K562 (cell line): ENCODE results near the gene ANO9. TPM values are rescaled to one million over a fixed set of nuclear protein-coding genes. Genes with fewer than 3 reads are reported as not detected.
"Not testable (repeated sequence)": the region's sequence is repeated elsewhere in the genome, so short reads cannot be mapped to it uniquely, and the experiment has no call there.

Source experiments
- ATAC-seq: fragments of 200-7000 bp; cut with Tn5 transposase; 3 replicates; pipeline ENCODE4 v1.9.1; 2020; ENCODE audit warnings: moderate library complexity
- BruUV-seq: library from RNA; stranded (reverse); fragments of 400-500 nt; replicated peaks from 2 replicates; lab custom pipeline; 2021; lab: Mats Ljungman, UMichigan
- CTCF ChIA-PET: fragments of 300-600 bp; formaldehyde crosslinking; extraction: SDS; loops from one replicate; lab custom pipeline; 2021; ENCODE audit warnings: low intra/inter-chr PET ratio; lab: Yijun Ruan, JAX
- POLR2A ChIA-PET: fragments of 300-600, 350-650 bp; sonication (Branson Sonifier 250); formaldehyde crosslinking; extraction: SDS; loops from one replicate; lab custom pipeline; 2021; ENCODE audit warnings: antibody characterized with exemption, inconsistent platforms; lab: Yijun Ruan, JAX
- DNase-seq, 4 experiments: peaks; one replicate each; pipeline versions ENCODE4 v3.0.0 to v3.0.0-alpha.2; 2011 to 2018; ENCODE audit warnings: low spot score in 3 of 4, mixed read lengths in 3 of 4; ENCODE audit errors: extremely low read depth in 1 of 4
- FAIRE-seq: peaks from 2 replicates; lab custom pipeline; 2011; peaks lifted over from hg19 to GRCh38; lab: Jason Lieb, UNC
- H2AFZ ChIP-seq: 2 replicates; pipeline ENCODE4 v1.6.0; 2011; ENCODE audit warnings: low read depth, low read length, control low read depth, inconsistent platforms
- H3K27ac ChIP-seq: fragments of 200-600 bp; 3 replicates; pipeline ENCODE4 v1.8.0; 2011; ENCODE audit warnings: low read depth, mild to moderate bottlenecking, control low read depth, inconsistent platforms, low read length, moderate library complexity, mixed read lengths; ENCODE audit errors: extremely low read depth
- H3K27me3 ChIP-seq, 2 experiments: fragments of 300-600 bp in 1 of 2; 2 replicates in 1 of 2; 3 replicates in 1 of 2; pipeline versions ENCODE4 v1.6.0 to v1.8.0; 2011; ENCODE audit warnings: inconsistent platforms in 2 of 2, low read length in 2 of 2, mild to moderate bottlenecking in 1 of 2, mixed read lengths in 1 of 2, moderate library complexity in 1 of 2; ENCODE audit not compliant: control insufficient read depth in 2 of 2, insufficient read depth in 2 of 2
- H3K36me3 ChIP-seq: fragments of 300-600 bp; 3 replicates; pipeline ENCODE4 v1.8.0; 2011; ENCODE audit warnings: mild to moderate bottlenecking, low read length, inconsistent platforms; ENCODE audit not compliant: control insufficient read depth, insufficient read depth
- H3K4me1 ChIP-seq, 2 experiments: fragments of 200-600 bp in 1 of 2; replicated peaks in 1 of 2; 2 replicates in 1 of 2; 3 replicates in 1 of 2; pipeline versions ENCODE4 v1.5.1 to v1.8.0; 2011; ENCODE audit warnings: inconsistent platforms in 2 of 2, low read length in 2 of 2, mild to moderate bottlenecking in 1 of 2, mixed read lengths in 1 of 2, moderate library complexity in 1 of 2; ENCODE audit not compliant: control insufficient read depth in 2 of 2, insufficient read depth in 2 of 2
- H3K4me2 ChIP-seq: 2 replicates; pipeline ENCODE4 v1.6.1; 2011; ENCODE audit warnings: low read length, control low read depth, inconsistent platforms, mixed read lengths; ENCODE audit not compliant: insufficient read depth
- H3K4me3 ChIP-seq: fragments of 200-600 bp; sonication (generic), shearing (Covaris generic); 2 replicates; pipeline ENCODE4 v1.5.1; 2016; ENCODE audit warnings: control low read depth, inconsistent platforms
- H3K79me2 ChIP-seq: fragments of 200-600 bp; 3 replicates; pipeline ENCODE4 v1.8.0; 2011; ENCODE audit warnings: low read length, inconsistent platforms; ENCODE audit not compliant: control insufficient read depth, insufficient read depth
- H3K9ac ChIP-seq, 2 experiments: 2 replicates each; pipeline versions ENCODE4 v1.6.0 to v1.6.1; 2011; ENCODE audit warnings: low read depth in 2 of 2, low read length in 2 of 2, control low read depth in 1 of 2, inconsistent platforms in 1 of 2, mild to moderate bottlenecking in 1 of 2, mixed read lengths in 1 of 2; ENCODE audit not compliant: insufficient read depth in 1 of 2
- H3K9me1 ChIP-seq: one replicate; pipeline ENCODE4 v1.6.0; 2011; ENCODE audit warnings: inconsistent platforms, mild to moderate bottlenecking, low read length, moderate library complexity; ENCODE audit not compliant: control insufficient read depth, insufficient read depth
- H3K9me3 ChIP-seq: replicated peaks from 2 replicates; pipeline ENCODE4 v1.5.1; 2011; ENCODE audit warnings: low read depth, low read length, inconsistent platforms; ENCODE audit not compliant: control insufficient read depth, insufficient read depth
- H4K20me1 ChIP-seq: replicated peaks from 2 replicates; pipeline ENCODE4 v1.6.1; 2011; ENCODE audit warnings: low read length, inconsistent platforms, mixed read lengths; ENCODE audit not compliant: control insufficient read depth, insufficient read depth
- DDX20 ChIP-seq: fragments of 450-650 bp; IDR thresholded peaks from 2 replicates; pipeline ENCODE4 v1.6.1; 2016; ENCODE audit warnings: missing genetic modification characterization, low read depth, mild to moderate bottlenecking, missing compliant biosample characterization, moderate library complexity
- WGBS: fragments of 100-300 bp; shearing (Covaris generic); methylation state at CpG from one replicate; pipeline ENCODE4 v1.1.6; 2016; ENCODE audit warnings: low coverage, mixed read lengths; ENCODE audit not compliant: insufficient coverage; ENCODE audit errors: missing lambda C conversion rate; 5-methylcytosine and 5-hydroxymethylcytosine counted together
- in situ Hi-C: fragments of 300-500 bp; cut with MboI; formaldehyde crosslinking; loops from 4 replicates; pipeline ENCODE4 v1.15.0; 2018; ENCODE audit warnings: inconsistent platforms, mixed read lengths
- intact Hi-C: fragments of 100-400 bp; cut with micrococcal nuclease; formaldehyde crosslinking; loops from 2 replicates; pipeline ENCODE4 v1.14.2; 2022
- polyA plus RNA-seq, 8 experiments: library from polyadenylated mRNA; depleted of rRNA in 4 of 8; stranded (reverse) in 5 of 8; unstranded in 3 of 8; fragments of >200 nt; fragmentation: Nextera tagmentation in 2 of 8; fragmentation: Illumina TruSeq in 1 of 8; extraction: Ambion mirVana in 2 of 8; extraction: Trizol in 1 of 8; gene quantifications; 2 replicates each; pipeline versions ENCODE4 v1.2.1 to v1.2.3, GENCODE V29; 2011 to 2014; ENCODE audit warnings: inconsistent platforms in 1 of 8, missing spikeins in 1 of 8
- total RNA-seq, 7 experiments: library from RNA; depleted of rRNA in 6 of 7; stranded (reverse); fragments of >200 nt in 6 of 7; fragmentation: Illumina TruSeq in 2 of 7; extraction: Trizol in 2 of 7; gene quantifications; 2 replicates each; pipeline versions ENCODE4 v1.2.1 to v1.2.3, GENCODE V29; 2011 to 2021; ENCODE audit warnings: low replicate concordance in 1 of 7
- TF ChIP-seq, protein P1 (sequence below): sonication (generic); IDR thresholded peaks from 2 replicates; pipeline ENCODE4 v1.6.1; 2016

ANO9 gene
- total and polyA plus RNA-seq, 9 of the 15 experiments (the other 6 are each of a cell fraction or from before 2014, with no cell fraction given): 0.20 to 14.5 (median 4.5) TPM

DNA sequence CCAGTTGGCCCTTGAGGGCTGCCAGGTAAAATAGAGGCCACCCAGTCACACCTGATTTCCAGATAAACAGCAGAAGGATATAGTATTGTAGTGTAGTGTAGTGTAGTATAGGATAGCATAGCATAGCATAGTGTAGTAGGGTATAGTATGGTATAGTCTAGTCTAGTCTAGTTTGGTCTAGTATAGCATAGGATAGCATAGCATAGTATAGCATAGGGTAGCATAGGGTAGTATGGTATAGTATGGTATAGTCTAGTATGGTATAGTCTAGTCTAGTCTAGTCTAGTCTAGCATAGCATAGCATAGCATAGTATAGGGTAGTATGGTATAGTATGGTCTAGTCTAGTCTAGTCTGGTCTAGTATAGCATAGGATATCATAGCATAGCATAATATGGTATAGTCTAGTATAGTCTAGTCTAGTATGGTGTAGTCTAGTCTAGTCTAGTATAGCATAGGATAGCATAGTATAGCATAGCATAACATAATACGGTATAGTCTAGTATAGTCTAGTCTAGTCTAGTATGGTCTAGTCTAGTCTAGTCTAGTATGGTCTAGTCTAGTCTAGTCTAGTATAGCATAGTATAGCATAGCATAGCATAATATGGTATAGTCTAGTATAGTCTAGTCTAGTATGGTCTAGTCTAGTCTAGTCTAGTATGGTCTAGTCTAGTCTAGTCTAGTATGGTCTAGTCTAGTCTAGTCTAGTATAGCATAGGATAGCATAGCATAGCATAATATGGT lies 6.6 kb downstream of the ANO9 start:
- BruUV-seq, H3K27ac ChIP-seq, FAIRE-seq, DNase-seq, H3K4me2 ChIP-seq, H3K9me1 ChIP-seq, intact Hi-C loops, H3K9ac ChIP-seq, H2AFZ ChIP-seq, H3K9me3 ChIP-seq, CTCF ChIA-PET, H3K36me3 ChIP-seq, in situ Hi-C loops, H4K20me1 ChIP-seq, H3K27me3 ChIP-seq, POLR2A ChIA-PET, H3K79me2 ChIP-seq, H3K4me3 ChIP-seq: not testable (repeated sequence)
- ATAC-seq: peak; percentile 18; the same call in 1 of the 3 replicates
- WGBS: 81% methylated on average over 1 of the region's 1 CpG
- peaks cover 0 to 51% of the 10 kb centered on the region in 2 experiments; a peak in 2 of 5 replicates for H3K4me1 ChIP-seq
- TF ChIP-seq, protein P1, sequence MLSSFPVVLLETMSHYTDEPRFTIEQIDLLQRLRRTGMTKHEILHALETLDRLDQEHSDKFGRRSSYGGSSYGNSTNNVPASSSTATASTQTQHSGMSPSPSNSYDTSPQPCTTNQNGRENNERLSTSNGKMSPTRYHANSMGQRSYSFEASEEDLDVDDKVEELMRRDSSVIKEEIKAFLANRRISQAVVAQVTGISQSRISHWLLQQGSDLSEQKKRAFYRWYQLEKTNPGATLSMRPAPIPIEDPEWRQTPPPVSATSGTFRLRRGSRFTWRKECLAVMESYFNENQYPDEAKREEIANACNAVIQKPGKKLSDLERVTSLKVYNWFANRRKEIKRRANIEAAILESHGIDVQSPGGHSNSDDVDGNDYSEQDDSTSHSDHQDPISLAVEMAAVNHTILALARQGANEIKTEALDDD: peak; percentile 91

DNA sequence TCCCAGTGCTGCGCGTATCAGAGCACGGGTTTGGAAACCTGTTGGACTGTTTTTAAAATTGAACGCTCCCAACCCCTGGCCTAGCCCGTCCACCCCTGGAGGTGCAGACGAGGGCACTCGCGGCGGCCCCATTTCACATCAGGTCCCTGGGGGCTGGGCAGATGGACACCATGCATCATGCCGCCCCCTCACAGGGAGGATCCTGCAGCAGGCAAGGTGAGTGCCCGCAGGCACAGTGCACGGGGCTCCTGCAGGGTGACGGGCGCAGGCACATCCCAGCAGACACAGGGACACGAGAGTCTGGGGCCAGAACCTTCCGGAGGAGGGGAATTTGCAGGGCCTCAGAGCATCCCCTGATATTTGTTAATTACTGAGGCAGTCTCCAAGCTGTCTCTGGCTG lies 7.3 kb downstream of the ANO9 start:
- Histone ChIP-seq H3K9me1 (no peaks in the 10 kb centered on the region), H3K27ac (no peak overlapping the region), H3K79me2 (no peaks in the 10 kb centered on the region), H3K36me3 (no peaks in the 10 kb centered on the region), H3K9ac (no peak overlapping the region), H3K4me3 (no peak overlapping the region), H3K4me1 (peaks cover 0 to 51% of the 10 kb centered on the region in 2 experiments; a peak in 2 of 5 replicates), H2AFZ (no peak overlapping the region), H3K4me2 (no peak overlapping the region), H3K9me3 (peaks cover 4% of the 10 kb centered on the region; the same call in 1 of the 2 replicates)
- intact Hi-C loops: no loop called here
- DNase-seq (no peak), FAIRE-seq (no peak)
- TF ChIP-seq DDX20 (tag): no peak
- TF ChIP-seq, all 486 proteins: peak for 0
- H4K20me1 ChIP-seq: no peaks in the 10 kb centered on the region
- BruUV-seq: no TSS peak
- ATAC-seq: no peak
- CTCF ChIA-PET: no interaction called here
- no peaks in the 10 kb centered on the region for H3K27me3 ChIP-seq
- in situ Hi-C loops: no loop called here
- WGBS: 61% methylated on average over 16 of the region's 16 CpGs
- POLR2A ChIA-PET: no interaction called here
